ENCODE data around the gene BHLHE41.

DNA sequence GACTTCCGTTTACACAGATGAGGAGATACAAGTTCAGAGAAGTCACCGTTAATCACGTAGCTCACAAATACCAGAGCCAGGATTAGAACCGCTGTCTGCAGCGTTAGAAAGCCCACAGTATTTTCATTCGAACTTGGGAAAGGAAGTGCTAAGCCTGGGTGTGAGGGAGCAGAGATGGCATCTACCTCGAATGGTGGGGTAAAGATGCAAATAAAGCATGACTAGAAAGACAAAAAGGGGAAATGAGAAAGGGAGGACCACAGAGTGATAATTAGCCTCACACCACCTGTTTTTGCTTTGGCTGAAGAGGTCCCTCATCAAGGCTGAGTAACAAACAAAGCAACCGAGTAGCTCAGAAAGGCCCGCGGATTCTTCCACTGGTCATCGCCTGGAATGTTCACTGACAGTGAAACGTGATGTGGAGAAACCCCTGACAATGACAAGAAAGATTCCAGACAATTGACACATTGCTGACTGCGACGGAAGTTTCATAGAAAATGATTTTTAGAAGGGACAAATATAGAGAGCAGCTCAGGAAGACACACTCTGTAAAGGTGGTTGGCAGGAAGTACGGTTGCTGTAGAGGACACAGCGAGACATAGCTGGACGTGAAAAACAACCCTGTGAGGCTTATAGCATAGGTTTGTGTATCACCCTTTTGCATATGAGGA is 31.5 kb upstream of the BHLHE41 start:
- TF ChIP-seq, protein P1, sequence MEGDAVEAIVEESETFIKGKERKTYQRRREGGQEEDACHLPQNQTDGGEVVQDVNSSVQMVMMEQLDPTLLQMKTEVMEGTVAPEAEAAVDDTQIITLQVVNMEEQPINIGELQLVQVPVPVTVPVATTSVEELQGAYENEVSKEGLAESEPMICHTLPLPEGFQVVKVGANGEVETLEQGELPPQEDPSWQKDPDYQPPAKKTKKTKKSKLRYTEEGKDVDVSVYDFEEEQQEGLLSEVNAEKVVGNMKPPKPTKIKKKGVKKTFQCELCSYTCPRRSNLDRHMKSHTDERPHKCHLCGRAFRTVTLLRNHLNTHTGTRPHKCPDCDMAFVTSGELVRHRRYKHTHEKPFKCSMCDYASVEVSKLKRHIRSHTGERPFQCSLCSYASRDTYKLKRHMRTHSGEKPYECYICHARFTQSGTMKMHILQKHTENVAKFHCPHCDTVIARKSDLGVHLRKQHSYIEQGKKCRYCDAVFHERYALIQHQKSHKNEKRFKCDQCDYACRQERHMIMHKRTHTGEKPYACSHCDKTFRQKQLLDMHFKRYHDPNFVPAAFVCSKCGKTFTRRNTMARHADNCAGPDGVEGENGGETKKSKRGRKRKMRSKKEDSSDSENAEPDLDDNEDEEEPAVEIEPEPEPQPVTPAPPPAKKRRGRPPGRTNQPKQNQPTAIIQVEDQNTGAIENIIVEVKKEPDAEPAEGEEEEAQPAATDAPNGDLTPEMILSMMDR (IDR thresholded peaks at IDR 0.05 in 8 of 11, conservative IDR thresholded peaks at IDR 0.05 in 3 of 11) = no peak
- TF ChIP-seq POLR2A (IDR thresholded peaks at IDR 0.05) = peak in 1 of 3 donors; percentile 10
- peak in 1 of 3 donors; percentile 69 for TF ChIP-seq POLR2AphosphoS5 (IDR thresholded peaks at IDR 0.05)

Measured in spleen (tissue), 7 donors.